Natural killer cell (primary cell): ENCODE measurements around the gene PRDM12. TPM values are rescaled to one million over a fixed set of nuclear protein-coding genes. Genes with fewer than 3 reads are reported as not detected.

Source experiments
- ATAC-seq, 3 donors: fragments of 150-1000 bp in 2 of 3; fragments of 200-7000 bp in 1 of 3; cut with Tn5 transposase; 1 replicate in 1 of 3; 2 replicates in 2 of 3; pipeline ENCODE4 v1.10.0; 2021; ENCODE audit warnings: mild to moderate bottlenecking in 2 of 3, moderate library complexity in 2 of 3
- DNase-seq, 2 donors: peaks; one replicate each; pipeline versions ENCODE4 v3.0.0 to v3.0.0-alpha.2; 2013 to 2021; ENCODE audit warnings: mixed read lengths in 1 of 2
- H3K27ac ChIP-seq: one replicate; pipeline ENCODE4 v1.5.1; 2013; ENCODE audit warnings: mild to moderate bottlenecking, low read length
- H3K27me3 ChIP-seq: one replicate; pipeline ENCODE4 v1.6.1; 2013; ENCODE audit warnings: low read length; ENCODE audit not compliant: control insufficient read depth, insufficient read depth
- H3K36me3 ChIP-seq: one replicate; pipeline ENCODE4 v1.6.1; 2013; ENCODE audit warnings: low read length; ENCODE audit not compliant: control insufficient read depth, insufficient read depth
- H3K4me1 ChIP-seq: one replicate; pipeline ENCODE4 v1.6.1; 2013; ENCODE audit warnings: low read length; ENCODE audit not compliant: control insufficient read depth, insufficient read depth
- H3K4me3 ChIP-seq: one replicate; pipeline ENCODE4 v1.5.1; 2013; ENCODE audit warnings: low read length
- H3K9me3 ChIP-seq: one replicate; pipeline ENCODE4 v1.6.1; 2013; ENCODE audit warnings: low read length; ENCODE audit not compliant: control insufficient read depth, insufficient read depth
- H3K27ac Mint-ChIP-seq, 2 donors: one replicate each; pipeline ENCODE4 v1.8.0; 2022; ENCODE audit warnings: mild to moderate bottlenecking in 2 of 2, mixed read lengths in 2 of 2, moderate library complexity in 1 of 2
- H3K27me3 Mint-ChIP-seq, 2 donors: one replicate each; pipeline ENCODE4 v1.8.0; 2022; ENCODE audit warnings: low read depth in 2 of 2, mixed read lengths in 2 of 2
- H3K36me3 Mint-ChIP-seq: one replicate; pipeline ENCODE4 v1.8.0; 2022; ENCODE audit warnings: mixed read lengths
- H3K4me1 Mint-ChIP-seq, 2 donors: one replicate each; pipeline ENCODE4 v1.8.0; 2022; ENCODE audit warnings: mixed read lengths in 2 of 2
- H3K4me3 Mint-ChIP-seq: one replicate; pipeline ENCODE4 v1.8.0; 2022; ENCODE audit warnings: mild to moderate bottlenecking, moderate library complexity, mixed read lengths
- H3K9me3 Mint-ChIP-seq, 2 donors: one replicate each; pipeline ENCODE4 v1.8.0; 2022; ENCODE audit warnings: mixed read lengths in 2 of 2
- CTCF ChIP-seq: fragments of 200-600 bp; IDR thresholded peaks from one replicate; pipeline ENCODE4 v1.8.0; 2022; ENCODE audit warnings: antibody characterized with exemption
- WGBS: methylation state at CpG from one replicate; pipeline ENCODE4 v1.1.7; 2013; ENCODE audit warnings: missing lambda C conversion rate; ENCODE audit not compliant: insufficient coverage; 5-methylcytosine and 5-hydroxymethylcytosine counted together
- intact Hi-C: fragments of 100-400 bp; cut with micrococcal nuclease; formaldehyde crosslinking; loops from one replicate; pipeline ENCODE4 v1.14.2; 2022
- total RNA-seq, 4 donors: library from RNA; stranded (reverse); fragments of 120-200 nt in 1 of 4; gene quantifications; one replicate each; pipeline versions ENCODE4 v1.2.3 to v1.2.4, GENCODE V29; 2013 to 2022

The PRDM12 gene
- total RNA-seq, 3 donors from 2014 or later (not counting 1 experiment from before 2014, with no cell fraction given), result 0.09 to 0.15 TPM; not detected in 1

GRCh38 chr9:130718562-130718961 lies 54.2 kb downstream of the PRDM12 start:
- peaks cover 36 to 43% of the 10 kb centered on the region in 2 donors for H3K4me1 Mint-ChIP-seq
- Histone ChIP-seq H3K9me3 (no peaks in the 10 kb centered on the region), H3K27me3 (no peaks in the 10 kb centered on the region), H3K4me1 (peaks cover 8% of the 10 kb centered on the region), H3K4me3 (no peak overlapping the region), H3K27ac (no peak overlapping the region), H3K36me3 (no peaks in the 10 kb centered on the region)
- no peaks in the 10 kb centered on the region for H3K27me3 Mint-ChIP-seq
- intact Hi-C loops, result no loop called here
- WGBS, result 83% methylated on average over 3 of the region's 3 CpGs
- H3K36me3 Mint-ChIP-seq, result no peaks in the 10 kb centered on the region
- no peak overlapping the region for H3K27ac Mint-ChIP-seq
- H3K9me3 Mint-ChIP-seq, result no peaks in the 10 kb centered on the region
- DNase-seq (no peak), ATAC-seq (no peak)
- no peak overlapping the region for H3K4me3 Mint-ChIP-seq
- no peak for TF ChIP-seq CTCF

- Histone ChIP-seq H3K36me3 (no peaks in the 10 kb centered on the region), H3K4me1 (no peaks in the 10 kb centered on the region), H3K4me3 (no peak overlapping the region), H3K27me3 (no peaks in the 10 kb centered on the region), H3K9me3 (no peaks in the 10 kb centered on the region), H3K27ac (no peak overlapping the region)
- peaks cover 14 to 21% of the 10 kb centered on the region in 2 donors for H3K4me1 Mint-ChIP-seq
- no peak overlapping the region for H3K27ac Mint-ChIP-seq
- WGBS, result 97% methylated on average over 10 of the region's 10 CpGs
- no peak for ATAC-seq
- DNase-seq, result no peak
- H3K9me3 Mint-ChIP-seq, result no peaks in the 10 kb centered on the region
- no peak overlapping the region for H3K4me3 Mint-ChIP-seq
- no peaks in the 10 kb centered on the region for H3K27me3 Mint-ChIP-seq
- no peaks in the 10 kb centered on the region for H3K36me3 Mint-ChIP-seq
- no peak for TF ChIP-seq CTCF
- intact Hi-C loops, result no loop called here
Observed at GRCh38 chr9:130720762-130721161, 56.4 kb downstream of the PRDM12 start.

- Histone ChIP-seq H3K4me3 (no peak overlapping the region), H3K4me1 (no peaks in the 10 kb centered on the region), H3K27me3 (no peaks in the 10 kb centered on the region), H3K36me3 (no peaks in the 10 kb centered on the region), H3K27ac (no peak overlapping the region), H3K9me3 (no peaks in the 10 kb centered on the region)
- no peak overlapping the region for H3K4me3 Mint-ChIP-seq
- no peaks in the 10 kb centered on the region for H3K36me3 Mint-ChIP-seq
- peaks cover 19 to 26% of the 10 kb centered on the region in 2 donors for H3K4me1 Mint-ChIP-seq
- 89% methylated on average over 2 of the region's 3 CpGs for WGBS
- no peaks in the 10 kb centered on the region for H3K9me3 Mint-ChIP-seq
- intact Hi-C loops, result no loop called here
- no peak for TF ChIP-seq CTCF
- ATAC-seq (no peak), DNase-seq (no peak)
- peak overlapping the region in 1 of 2 donors; percentile 59 for H3K27ac Mint-ChIP-seq
- H3K27me3 Mint-ChIP-seq, result no peaks in the 10 kb centered on the region
Observed at GRCh38 chr9:130728721-130729120, 64.3 kb downstream of the PRDM12 start.

GRCh38 chr9:130729145-130729544 lies 64.8 kb downstream of the PRDM12 start:
- H3K36me3 ChIP-seq, result no peaks in the 10 kb centered on the region
- Mint-ChIP-seq H3K9me3 (no peaks in the 10 kb centered on the region), H3K4me3 (no peak overlapping the region), H3K4me1 (peaks cover 19 to 26% of the 10 kb centered on the region in 2 donors), H3K36me3 (no peaks in the 10 kb centered on the region), H3K27ac (peak overlapping the region in 1 of 2 donors; percentile 59), H3K27me3 (no peaks in the 10 kb centered on the region)
- 95% methylated on average over 2 of the region's 2 CpGs for WGBS
- no peak for ATAC-seq
- H3K4me3 ChIP-seq, result no peak overlapping the region
- no peaks in the 10 kb centered on the region for H3K27me3 ChIP-seq
- no peaks in the 10 kb centered on the region for H3K9me3 ChIP-seq
- H3K27ac ChIP-seq, result no peak overlapping the region
- DNase-seq, result no peak
- no peaks in the 10 kb centered on the region for H3K4me1 ChIP-seq
- no peak for TF ChIP-seq CTCF
- intact Hi-C loops, result no loop called here
